Measurements from ENCODE around the gene NDUFA12.

The NDUFA12 gene

GRCh38 chr12:94970560-94970959, 32.9 kb downstream of the NDUFA12 start:
- Histone ChIP-seq H3K9me3 (ENCODE audit: control insufficient read depth in 2 of 2, low read length in 2 of 2) (no peaks in the 10 kb centered on the region), H3K4me1 (ENCODE audit: control insufficient read depth in 2 of 2, insufficient read depth in 2 of 2, low read length in 2 of 2) (no peaks in the 10 kb centered on the region), H3K27ac (ENCODE audit: low read depth in 2 of 2, low read length in 2 of 2) (no peak overlapping the region)

GRCh38 chr12:94969424-94969823, 34.1 kb downstream of the NDUFA12 start:
- peaks cover 9 to 13% of the 10 kb centered on the region in 2 donors for H3K36me3 ChIP-seq (ENCODE audit: control insufficient read depth in 2 of 2, insufficient read depth in 2 of 2, low read length in 2 of 2)

More at GRCh38 chr12:94970560-94970959, 32.9 kb downstream of the NDUFA12 start:
- Histone ChIP-seq H3K9ac (ENCODE audit: low read depth in 1 of 2, low read length in 2 of 2) (no peak overlapping the region), H3K27me3 (ENCODE audit: control insufficient read depth in 2 of 2, insufficient read depth in 2 of 2, low read length in 2 of 2) (no peaks in the 10 kb centered on the region), H3K36me3 (ENCODE audit: control insufficient read depth in 2 of 2, insufficient read depth in 2 of 2, low read length in 2 of 2) (peaks cover 9 to 13% of the 10 kb centered on the region in 2 donors), H3K4me3 (ENCODE audit: low read length in 2 of 2) (no peak overlapping the region)

GRCh38 chr12:94965982-94966630, 37.4 kb downstream of the NDUFA12 start:
- Histone ChIP-seq H3K4me1 (ENCODE audit: control insufficient read depth in 2 of 2, insufficient read depth in 2 of 2, low read length in 2 of 2) (no peaks in the 10 kb centered on the region), H3K36me3 (ENCODE audit: control insufficient read depth in 2 of 2, insufficient read depth in 2 of 2, low read length in 2 of 2) (peaks cover 5 to 9% of the 10 kb centered on the region in 2 donors), H3K9me3 (ENCODE audit: control insufficient read depth in 2 of 2, low read length in 2 of 2) (no peaks in the 10 kb centered on the region), H3K4me3 (ENCODE audit: low read length in 2 of 2) (no peak overlapping the region), H3K27me3 (ENCODE audit: control insufficient read depth in 2 of 2, insufficient read depth in 2 of 2, low read length in 2 of 2) (no peaks in the 10 kb centered on the region), H3K9ac (ENCODE audit: low read depth in 1 of 2, low read length in 2 of 2) (no peak overlapping the region), H3K27ac (ENCODE audit: low read depth in 2 of 2, low read length in 2 of 2) (no peak overlapping the region)

More at GRCh38 chr12:94969424-94969823, 34.1 kb downstream of the NDUFA12 start:
- Histone ChIP-seq H3K9ac (ENCODE audit: low read depth in 1 of 2, low read length in 2 of 2) (no peak overlapping the region), H3K27ac (ENCODE audit: low read depth in 2 of 2, low read length in 2 of 2) (no peak overlapping the region), H3K4me1 (ENCODE audit: control insufficient read depth in 2 of 2, insufficient read depth in 2 of 2, low read length in 2 of 2) (no peaks in the 10 kb centered on the region), H3K9me3 (ENCODE audit: control insufficient read depth in 2 of 2, low read length in 2 of 2) (no peaks in the 10 kb centered on the region), H3K27me3 (ENCODE audit: control insufficient read depth in 2 of 2, insufficient read depth in 2 of 2, low read length in 2 of 2) (no peaks in the 10 kb centered on the region), H3K4me3 (ENCODE audit: low read length in 2 of 2) (no peak overlapping the region)

GRCh38 chr12:94963649-94964048, 39.8 kb downstream of the NDUFA12 start:
- Histone ChIP-seq H3K4me1 (ENCODE audit: control insufficient read depth in 2 of 2, insufficient read depth in 2 of 2, low read length in 2 of 2) (no peaks in the 10 kb centered on the region), H3K27ac (ENCODE audit: low read depth in 2 of 2, low read length in 2 of 2) (no peak overlapping the region), H3K9ac (ENCODE audit: low read depth in 1 of 2, low read length in 2 of 2) (no peak overlapping the region), H3K9me3 (ENCODE audit: control insufficient read depth in 2 of 2, low read length in 2 of 2) (no peaks in the 10 kb centered on the region), H3K36me3 (ENCODE audit: control insufficient read depth in 2 of 2, insufficient read depth in 2 of 2, low read length in 2 of 2) (no peaks in the 10 kb centered on the region), H3K27me3 (ENCODE audit: control insufficient read depth in 2 of 2, insufficient read depth in 2 of 2, low read length in 2 of 2) (no peaks in the 10 kb centered on the region), H3K4me3 (ENCODE audit: low read length in 2 of 2) (no peak overlapping the region)

- Histone ChIP-seq H3K27ac (ENCODE audit: low read depth in 2 of 2, low read length in 2 of 2) (no peak overlapping the region), H3K9me3 (ENCODE audit: control insufficient read depth in 2 of 2, low read length in 2 of 2) (no peaks in the 10 kb centered on the region), H3K4me1 (ENCODE audit: control insufficient read depth in 2 of 2, insufficient read depth in 2 of 2, low read length in 2 of 2) (no peaks in the 10 kb centered on the region), H3K9ac (ENCODE audit: low read depth in 1 of 2, low read length in 2 of 2) (peak overlapping the region in 1 of 2 donors; percentile 10), H3K27me3 (ENCODE audit: control insufficient read depth in 2 of 2, insufficient read depth in 2 of 2, low read length in 2 of 2) (no peaks in the 10 kb centered on the region), H3K4me3 (ENCODE audit: low read length in 2 of 2) (no peak overlapping the region), H3K36me3 (ENCODE audit: control insufficient read depth in 2 of 2, insufficient read depth in 2 of 2, low read length in 2 of 2) (no peaks in the 10 kb centered on the region)
Observed at GRCh38 chr12:94962670-94963069, 40.8 kb downstream of the NDUFA12 start.

- no peaks in the 10 kb centered on the region for H3K36me3 ChIP-seq (ENCODE audit: control insufficient read depth in 2 of 2, insufficient read depth in 2 of 2, low read length in 2 of 2)
- no peaks in the 10 kb centered on the region for H3K27me3 ChIP-seq (ENCODE audit: control insufficient read depth in 2 of 2, insufficient read depth in 2 of 2, low read length in 2 of 2)
Observed at GRCh38 chr12:94961911-94962310, 41.6 kb downstream of the NDUFA12 start.

GRCh38 chr12:94961256-94961824, 42.2 kb downstream of the NDUFA12 start:
- Histone ChIP-seq H3K4me3 (ENCODE audit: low read length in 2 of 2) (no peak overlapping the region), H3K27ac (ENCODE audit: low read depth in 2 of 2, low read length in 2 of 2) (no peak overlapping the region), H3K9me3 (ENCODE audit: control insufficient read depth in 2 of 2, low read length in 2 of 2) (no peaks in the 10 kb centered on the region), H3K4me1 (ENCODE audit: control insufficient read depth in 2 of 2, insufficient read depth in 2 of 2, low read length in 2 of 2) (no peaks in the 10 kb centered on the region), H3K27me3 (ENCODE audit: control insufficient read depth in 2 of 2, insufficient read depth in 2 of 2, low read length in 2 of 2) (no peaks in the 10 kb centered on the region), H3K36me3 (ENCODE audit: control insufficient read depth in 2 of 2, insufficient read depth in 2 of 2, low read length in 2 of 2) (no peaks in the 10 kb centered on the region), H3K9ac (ENCODE audit: low read depth in 1 of 2, low read length in 2 of 2) (no peak overlapping the region)

More at GRCh38 chr12:94961911-94962310, 41.6 kb downstream of the NDUFA12 start:
- H3K9ac ChIP-seq (ENCODE audit: low read depth in 1 of 2, low read length in 2 of 2), result no peak overlapping the region
- no peak overlapping the region for H3K27ac ChIP-seq (ENCODE audit: low read depth in 2 of 2, low read length in 2 of 2)
- H3K9me3 ChIP-seq (ENCODE audit: control insufficient read depth in 2 of 2, low read length in 2 of 2), result no peaks in the 10 kb centered on the region
- H3K4me3 ChIP-seq (ENCODE audit: low read length in 2 of 2), result no peak overlapping the region
- no peaks in the 10 kb centered on the region for H3K4me1 ChIP-seq (ENCODE audit: control insufficient read depth in 2 of 2, insufficient read depth in 2 of 2, low read length in 2 of 2)

- H3K36me3 ChIP-seq (ENCODE audit: control insufficient read depth in 2 of 2, insufficient read depth in 2 of 2, low read length in 2 of 2), result no peaks in the 10 kb centered on the region
- H3K9ac ChIP-seq (ENCODE audit: low read depth in 1 of 2, low read length in 2 of 2), result no peak overlapping the region
- peaks cover 7 to 15% of the 10 kb centered on the region in 2 donors for H3K4me1 ChIP-seq (ENCODE audit: control insufficient read depth in 2 of 2, insufficient read depth in 2 of 2, low read length in 2 of 2)
- no peaks in the 10 kb centered on the region for H3K27me3 ChIP-seq (ENCODE audit: control insufficient read depth in 2 of 2, insufficient read depth in 2 of 2, low read length in 2 of 2)
- H3K4me3 ChIP-seq (ENCODE audit: low read length in 2 of 2), result no peak overlapping the region
- no peak overlapping the region for H3K27ac ChIP-seq (ENCODE audit: low read depth in 2 of 2, low read length in 2 of 2)
- no peaks in the 10 kb centered on the region for H3K9me3 ChIP-seq (ENCODE audit: control insufficient read depth in 2 of 2, low read length in 2 of 2)
Observed at GRCh38 chr12:94957006-94957405, 46.5 kb downstream of the NDUFA12 start.

- no peaks in the 10 kb centered on the region for H3K36me3 ChIP-seq (ENCODE audit: control insufficient read depth in 2 of 2, insufficient read depth in 2 of 2, low read length in 2 of 2)
- H3K9me3 ChIP-seq (ENCODE audit: control insufficient read depth in 2 of 2, low read length in 2 of 2), result no peaks in the 10 kb centered on the region
- H3K27me3 ChIP-seq (ENCODE audit: control insufficient read depth in 2 of 2, insufficient read depth in 2 of 2, low read length in 2 of 2), result no peaks in the 10 kb centered on the region
- peaks cover 7 to 15% of the 10 kb centered on the region in 2 donors for H3K4me1 ChIP-seq (ENCODE audit: control insufficient read depth in 2 of 2, insufficient read depth in 2 of 2, low read length in 2 of 2)
- H3K4me3 ChIP-seq (ENCODE audit: low read length in 2 of 2), result no peak overlapping the region
- H3K9ac ChIP-seq (ENCODE audit: low read depth in 1 of 2, low read length in 2 of 2), result no peak overlapping the region
- peak overlapping the region in 1 of 2 donors; percentile 76 for H3K27ac ChIP-seq (ENCODE audit: low read depth in 2 of 2, low read length in 2 of 2)
Observed at GRCh38 chr12:94954948-94955592, 48.4 kb downstream of the NDUFA12 start.

- H3K9ac ChIP-seq (ENCODE audit: low read depth in 1 of 2, low read length in 2 of 2), result no peak overlapping the region
- H3K4me3 ChIP-seq (ENCODE audit: low read length in 2 of 2), result peak overlapping the region in 1 of 2 donors; percentile 17
- H3K27ac ChIP-seq (ENCODE audit: low read depth in 2 of 2, low read length in 2 of 2), result peak overlapping the region; percentile 72 to 76
- no peaks in the 10 kb centered on the region for H3K36me3 ChIP-seq (ENCODE audit: control insufficient read depth in 2 of 2, insufficient read depth in 2 of 2, low read length in 2 of 2)
- peaks cover 7 to 15% of the 10 kb centered on the region in 2 donors for H3K4me1 ChIP-seq (ENCODE audit: control insufficient read depth in 2 of 2, insufficient read depth in 2 of 2, low read length in 2 of 2)
- H3K27me3 ChIP-seq (ENCODE audit: control insufficient read depth in 2 of 2, insufficient read depth in 2 of 2, low read length in 2 of 2), result no peaks in the 10 kb centered on the region
- no peaks in the 10 kb centered on the region for H3K9me3 ChIP-seq (ENCODE audit: control insufficient read depth in 2 of 2, low read length in 2 of 2)
Observed at GRCh38 chr12:94954029-94954685, 49.3 kb downstream of the NDUFA12 start.

Measured in mucosa of rectum (tissue), 2 donors.